ENCODE results near the gene HTR3E.

HTR3E gene

DNA sequence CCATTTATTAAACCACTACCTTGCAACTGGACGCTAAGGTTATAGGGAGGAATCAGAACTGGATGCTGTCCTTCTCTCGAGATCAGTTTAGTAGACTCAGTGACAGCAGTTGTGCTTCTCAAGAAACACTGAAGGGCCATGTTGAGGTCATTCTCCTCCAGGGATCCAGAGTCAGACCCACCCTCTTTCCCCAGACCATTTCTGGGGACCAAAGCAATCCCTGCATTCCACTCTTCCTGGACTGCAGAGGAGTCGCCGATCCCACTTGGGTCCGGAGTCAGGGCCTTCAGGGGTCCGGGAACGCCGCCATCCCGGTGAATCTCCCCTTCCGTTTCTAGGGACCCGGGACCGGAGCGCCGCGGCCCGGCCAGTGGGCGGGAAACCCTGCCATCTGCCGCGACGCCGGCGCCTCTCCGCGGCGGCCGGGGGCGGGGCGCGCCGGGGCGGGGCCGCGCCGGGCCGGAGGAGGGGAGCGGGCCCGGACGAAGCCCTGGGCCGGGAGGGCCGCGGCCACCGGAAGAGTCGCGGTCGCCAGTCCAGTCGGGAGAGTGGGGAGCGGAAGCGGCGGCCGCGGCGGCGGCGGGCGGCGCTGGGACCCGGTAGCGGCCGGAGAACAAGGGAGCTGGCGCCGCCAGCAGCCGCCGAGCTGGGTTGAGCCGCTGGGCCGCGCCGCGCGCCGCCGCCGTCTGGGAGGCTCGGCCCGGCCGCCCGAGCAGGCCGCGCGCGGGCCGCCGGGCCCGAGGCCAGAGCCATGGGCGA lies 58.2 kb downstream of the HTR3E start, which contains the start of gene DVL3:
Gene DVL3, plus strand, starts transcription at position 493 of the 759 bp plus-strand sequence. Its CDS starts 259 bp downstream, at position 752.
- Histone ChIP-seq H3K27me3 (ENCODE audit: low read depth) (no peaks in the 10 kb centered on the region), H3K4me3 (peak within 1 kb of the TSS; percentile 84), H3K4me1 (peaks cover 9% of the 10 kb centered on the region), H3K36me3 (replicated peaks) (no peaks in the 10 kb centered on the region), H3K9me3 (no peaks in the 10 kb centered on the region)
- in situ Hi-C loops (cut with MboI; ENCODE audit: low sequenced_read_pairs): no loop called here
- peak; percentile 38 to 74 for DNase-seq (ENCODE audit: low spot score in 2 of 2)

DNA sequence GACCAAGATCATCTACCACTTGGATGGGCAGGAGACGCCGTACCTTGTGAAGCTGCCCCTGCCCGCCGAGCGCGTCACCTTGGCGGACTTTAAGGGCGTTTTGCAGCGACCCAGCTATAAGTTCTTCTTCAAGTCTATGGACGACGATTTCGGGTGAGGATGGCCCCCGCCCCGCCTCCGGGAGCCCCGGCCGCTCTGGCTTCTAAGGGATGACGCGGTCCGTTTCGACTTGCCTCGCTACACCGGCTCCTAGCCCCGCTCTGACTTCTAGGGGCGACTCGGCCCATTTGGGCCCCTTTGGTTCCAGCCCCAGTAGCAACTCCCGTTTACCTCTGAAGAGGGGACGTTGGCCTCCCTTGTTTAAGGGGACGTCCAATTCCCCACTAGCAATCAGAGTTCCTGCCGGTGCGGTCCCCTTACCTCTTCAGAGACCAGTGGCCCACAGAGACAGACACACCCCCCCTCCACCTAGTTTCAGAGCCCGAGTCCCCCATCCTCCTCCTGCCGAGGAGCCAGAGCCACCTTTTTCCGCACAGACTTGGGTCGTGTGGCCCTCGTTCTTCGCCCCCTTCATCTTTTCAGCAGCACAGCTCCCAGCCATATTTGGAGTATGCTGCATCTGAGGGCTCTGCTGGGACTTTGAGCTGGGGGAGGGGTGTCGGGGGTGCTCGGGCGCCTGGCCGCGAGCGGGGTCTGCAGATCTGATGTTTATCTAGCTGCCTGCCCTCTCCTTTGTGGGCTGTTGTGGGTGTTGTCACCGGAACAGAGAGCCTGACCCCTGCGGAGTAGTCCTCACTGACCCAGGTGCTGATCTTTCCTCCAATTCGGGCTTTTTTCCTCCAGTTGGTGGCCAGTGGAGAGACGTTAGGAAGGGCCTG lies 59.0 kb downstream of the HTR3E start:
- Histone ChIP-seq H3K4me3 (peak overlapping the region; percentile 84), H3K9me3 (no peaks in the 10 kb centered on the region), H3K27me3 (ENCODE audit: low read depth) (no peaks in the 10 kb centered on the region), H3K36me3 (replicated peaks) (no peaks in the 10 kb centered on the region), H3K4me1 (peaks cover 9% of the 10 kb centered on the region)
- peak; percentile 12 to 49 for DNase-seq (ENCODE audit: low spot score in 2 of 2)
- in situ Hi-C loops (cut with MboI; ENCODE audit: low sequenced_read_pairs): no loop called here

DNA sequence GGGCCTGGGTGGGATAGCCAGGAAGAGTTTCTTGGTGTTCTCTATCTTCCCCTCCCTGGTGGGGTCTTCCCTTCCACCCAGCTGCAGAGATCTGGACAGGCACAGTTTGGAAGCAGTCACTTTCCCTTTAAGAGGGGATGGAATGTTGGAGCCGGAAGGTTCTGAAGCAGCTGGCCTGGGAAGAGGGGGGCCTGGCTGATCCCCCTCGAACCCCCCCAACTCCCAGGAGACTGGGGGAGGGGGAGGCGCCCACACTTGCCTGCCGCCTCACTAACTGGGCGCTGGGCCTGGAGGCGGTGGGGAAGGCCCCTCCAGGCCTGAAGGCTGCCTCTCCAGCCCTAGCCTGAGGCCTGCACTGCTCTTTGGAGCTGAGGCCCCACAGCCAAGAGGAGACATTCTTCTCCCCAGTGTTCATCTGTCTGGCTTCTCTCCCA lies 59.7 kb downstream of the HTR3E start:
- Histone ChIP-seq H3K36me3 (replicated peaks) (peaks cover under 1% of the 10 kb centered on the region; the same call in 1 of the 2 replicates), H3K4me1 (peaks cover 9% of the 10 kb centered on the region), H3K27me3 (ENCODE audit: low read depth) (no peaks in the 10 kb centered on the region), H3K9me3 (no peaks in the 10 kb centered on the region), H3K4me3 (peak overlapping the region; percentile 84)
- peak in 1 of 2 experiments; percentile 35 for DNase-seq (ENCODE audit: low spot score in 2 of 2)
- in situ Hi-C loops (cut with MboI; ENCODE audit: low sequenced_read_pairs): no loop called here
